Keratinocyte (primary cell): ENCODE measurements around the gene PAXIP1. TPM values are rescaled to one million over a fixed set of nuclear protein-coding genes. Genes with fewer than 3 reads are reported as not detected.
"Not testable (repeated sequence)": the region's sequence is repeated elsewhere in the genome, so short reads cannot be mapped to it uniquely, and the experiment has no call there.

Experiments
- DNase-seq: peaks from one replicate; pipeline ENCODE4 v3.0.0-alpha.2; 2011; ENCODE audit warnings: low read depth, missing footprints, low spot score
- FAIRE-seq: peaks from 2 replicates; lab custom pipeline; 2011; peaks lifted over from hg19 to GRCh38; lab: Jason Lieb, UNC
- H2AFZ ChIP-seq: 2 replicates; pipeline ENCODE4 v1.6.0; 2012; ENCODE audit warnings: low read length, control low read depth, inconsistent platforms; ENCODE audit not compliant: control insufficient read depth
- H3K27ac ChIP-seq: 2 replicates; pipeline ENCODE4 v1.5.1; 2011; ENCODE audit warnings: low read length; ENCODE audit not compliant: control insufficient read depth, insufficient read depth
- H3K27me3 ChIP-seq: 3 replicates; pipeline ENCODE4 v1.6.0; 2011; ENCODE audit warnings: low read length; ENCODE audit not compliant: control insufficient read depth, insufficient read depth; ENCODE audit errors: extremely low read depth
- H3K36me3 ChIP-seq, 2 experiments: 2 replicates in 1 of 2; 3 replicates in 1 of 2; pipeline ENCODE4 v1.5.1; 2011; ENCODE audit warnings: low read length in 2 of 2, mild to moderate bottlenecking in 1 of 2; ENCODE audit not compliant: control insufficient read depth in 2 of 2, insufficient read depth in 2 of 2; ENCODE audit errors: extremely low read depth in 1 of 2
- H3K4me1 ChIP-seq: 3 replicates; pipeline ENCODE4 v1.5.1; 2011; ENCODE audit warnings: low read length; ENCODE audit not compliant: control insufficient read depth, insufficient read depth; ENCODE audit errors: extremely low read depth
- H3K4me2 ChIP-seq: 3 replicates; pipeline ENCODE4 v1.6.0; 2011; ENCODE audit warnings: low read depth, low read length; ENCODE audit not compliant: control insufficient read depth, insufficient read depth; ENCODE audit errors: extremely low read depth
- H3K4me3 ChIP-seq, 3 experiments: fragments of 200-600 bp in 1 of 3; sonication (generic) in 1 of 3; 2 replicates in 2 of 3; 3 replicates in 1 of 3; pipeline ENCODE4 v1.5.1; 2011 to 2016; ENCODE audit warnings: low read length in 3 of 3, mild to moderate bottlenecking in 3 of 3, control low read depth in 2 of 3, inconsistent platforms in 1 of 3, low read depth in 1 of 3, mixed read lengths in 1 of 3, mixed run types in 1 of 3, moderate library complexity in 1 of 3; ENCODE audit not compliant: control insufficient read depth in 2 of 3, insufficient read depth in 2 of 3; ENCODE audit errors: extremely low read depth in 1 of 3
- H3K79me2 ChIP-seq: 2 replicates; pipeline ENCODE4 v1.6.0; 2012; ENCODE audit warnings: low read length; ENCODE audit not compliant: control insufficient read depth, insufficient read depth
- H3K9ac ChIP-seq: 3 replicates; pipeline ENCODE4 v1.6.0; 2011; ENCODE audit warnings: low read length; ENCODE audit not compliant: control insufficient read depth, insufficient read depth; ENCODE audit errors: extremely low read depth
- H3K9me1 ChIP-seq: 3 replicates; pipeline ENCODE4 v1.6.0; 2011; ENCODE audit warnings: low read length; ENCODE audit not compliant: control insufficient read depth, insufficient read depth; ENCODE audit errors: extremely low read depth
- H3K9me3 ChIP-seq: 2 replicates; pipeline ENCODE4 v1.5.1; 2012; ENCODE audit warnings: low read depth, low read length; ENCODE audit not compliant: control insufficient read depth
- H4K20me1 ChIP-seq: 3 replicates; pipeline ENCODE4 v1.6.0; 2011; ENCODE audit warnings: low read length; ENCODE audit not compliant: control insufficient read depth, insufficient read depth; ENCODE audit errors: extremely low read depth
- CTCF ChIP-seq, 3 experiments: IDR thresholded peaks in 1 of 3; conservative IDR thresholded peaks in 1 of 3; optimal IDR thresholded peaks in 1 of 3; 2 replicates in 2 of 3; 3 replicates in 1 of 3; pipeline versions ENCODE3 to v1.5.1; 2011; ENCODE audit warnings: low read length in 3 of 3, mild to moderate bottlenecking in 3 of 3, moderate library complexity in 2 of 3, control low read depth in 1 of 3, inconsistent platforms in 1 of 3; ENCODE audit not compliant: insufficient read depth in 2 of 3; ENCODE audit errors: extremely low read depth in 1 of 3
- EZH2 ChIP-seq: IDR thresholded peaks from one replicate; pipeline ENCODE4 v1.6.1; 2012; ENCODE audit warnings: inconsistent platforms, mild to moderate bottlenecking, low read length, moderate library complexity
- dilution Hi-C: fragments of 300-500 bp; cut with MboI; formaldehyde crosslinking; loops from one replicate; pipeline ENCODE4 v1.7.0; 2020; ENCODE audit warnings: low sequenced_read_pairs; ENCODE audit not compliant: extremely low pct_ligation_motif_present
- polyA plus RNA-seq, 5 experiments: library from polyadenylated mRNA; depleted of rRNA in 3 of 5; stranded (reverse) in 3 of 5; stranded (forward) in 1 of 5; unstranded in 1 of 5; fragments of >200 nt; gene quantifications; 1 replicate in 1 of 5; 2 replicates in 3 of 5; 3 replicates in 1 of 5; pipeline versions ENCODE4 v1.2.1 to v1.2.3, GENCODE V29; 2011 to 2012; ENCODE audit warnings: missing spikeins in 2 of 5, low read depth in 1 of 5, low replicate concordance in 1 of 5

The PAXIP1 gene
- polyA plus RNA-seq, 1 donor (not counting 4 experiments of a cell fraction or from before 2014, with no cell fraction given), result 9.4 TPM

- TF ChIP-seq EZH2, result no peak
- TF ChIP-seq CTCF (optimal IDR thresholded peaks at IDR 0.05 in 1 of 3, IDR thresholded peaks at IDR 0.05 in 1 of 3, conservative IDR thresholded peaks at IDR 0.05 in 1 of 3; ENCODE audit: extremely low read depth in 1 of 3, insufficient read depth in 2 of 3, low read length in 3 of 3), result no peak
- no peaks in the 10 kb centered on the region for H4K20me1 ChIP-seq
- no peak overlapping the region for H2AFZ ChIP-seq
- no peaks in the 10 kb centered on the region for H3K27me3 ChIP-seq
- dilution Hi-C loops, result no loop called here
- H3K36me3 ChIP-seq, result no peaks in the 10 kb centered on the region
- H3K9me1 ChIP-seq, result no peaks in the 10 kb centered on the region
- H3K9me3 ChIP-seq, result no peaks in the 10 kb centered on the region
- H3K4me2 ChIP-seq, result no peak overlapping the region
- no peaks in the 10 kb centered on the region for H3K4me1 ChIP-seq
- H3K9ac ChIP-seq, result no peak overlapping the region
- H3K79me2 ChIP-seq, result no peaks in the 10 kb centered on the region
- no peak overlapping the region for H3K27ac ChIP-seq
- H3K4me3 ChIP-seq, result no peak overlapping the region
- DNase-seq (no peak), FAIRE-seq (no peak)
Observed at GRCh38 chr7:155038335-155038734, 35.4 kb upstream of the PAXIP1 start.

DNA sequence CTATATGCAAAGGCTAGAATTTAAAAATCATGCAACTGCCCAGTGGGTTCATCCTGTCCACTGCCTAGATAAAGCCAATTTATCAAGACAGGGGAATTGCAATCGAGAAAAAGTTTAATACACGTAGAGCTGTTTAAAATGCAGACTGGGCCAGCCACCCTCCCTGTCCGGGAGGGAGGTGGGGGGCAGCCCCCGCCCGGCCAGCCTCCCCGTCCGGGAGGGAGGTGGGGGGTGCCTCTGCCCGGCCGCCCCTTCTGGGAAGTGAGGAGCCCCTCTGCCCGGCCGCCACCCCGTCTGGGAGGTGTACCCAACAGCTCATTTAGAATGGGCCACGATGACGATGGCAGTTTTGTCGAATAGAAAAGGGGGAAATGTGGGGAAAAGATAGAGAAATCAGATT, 31.6 kb upstream of the PAXIP1 start:
- DNase-seq, H3K9ac ChIP-seq, H3K4me1 ChIP-seq, H3K9me3 ChIP-seq, dilution Hi-C loops, H3K36me3 ChIP-seq, H3K9me1 ChIP-seq, H3K79me2 ChIP-seq, H3K4me2 ChIP-seq, H4K20me1 ChIP-seq, H3K27ac ChIP-seq, H3K4me3 ChIP-seq, H2AFZ ChIP-seq, FAIRE-seq, H3K27me3 ChIP-seq: not testable (repeated sequence)

DNA sequence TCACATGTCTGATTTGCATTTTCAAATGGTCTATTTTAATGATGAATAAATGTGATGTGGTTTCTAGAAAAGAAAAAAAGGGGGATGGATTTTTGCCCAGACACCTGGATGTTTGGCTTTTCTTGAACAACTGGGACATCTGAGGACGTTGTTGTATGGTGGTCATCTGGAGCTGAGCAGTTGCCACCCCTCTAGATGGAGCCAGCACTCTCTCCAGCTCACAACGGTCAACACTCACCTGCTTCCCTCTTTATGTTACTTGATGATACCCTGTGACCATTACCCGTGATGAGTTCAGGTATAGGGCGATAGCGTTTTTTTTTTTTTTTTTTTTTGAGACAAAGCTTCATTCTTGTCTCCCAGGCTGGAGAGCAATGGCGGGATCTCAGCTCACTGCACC, 30.1 kb upstream of the PAXIP1 start:
- dilution Hi-C loops, result no loop called here

More for the DNA sequence above, 30.1 kb upstream of the PAXIP1 start:
- Histone ChIP-seq H3K36me3 (no peaks in the 10 kb centered on the region), H4K20me1 (no peaks in the 10 kb centered on the region), H3K4me3 (no peak overlapping the region), H3K9me1 (no peaks in the 10 kb centered on the region), H3K79me2 (no peaks in the 10 kb centered on the region), H3K4me2 (no peak overlapping the region), H3K9me3 (no peaks in the 10 kb centered on the region), H3K9ac (no peak overlapping the region), H2AFZ (no peak overlapping the region), H3K27me3 (no peaks in the 10 kb centered on the region), H3K4me1 (no peaks in the 10 kb centered on the region), H3K27ac (no peak overlapping the region)
- no peak for DNase-seq
- no peak for FAIRE-seq
- TF ChIP-seq EZH2 (no peak), CTCF (optimal IDR thresholded peaks at IDR 0.05 in 1 of 3, IDR thresholded peaks at IDR 0.05 in 1 of 3, conservative IDR thresholded peaks at IDR 0.05 in 1 of 3; ENCODE audit: extremely low read depth in 1 of 3, insufficient read depth in 2 of 3, low read length in 3 of 3) (no peak)
